NCI-H748 (cell line): Measurements from ENCODE around the gene DGAT2.

ENCODE experiments used
- DNase-seq: peaks from one replicate; lab custom pipeline; 2025; ENCODE audit not compliant: unreplicated experiment; lab: John Stamatoyannopoulos, UW

DGAT2 gene

DNA sequence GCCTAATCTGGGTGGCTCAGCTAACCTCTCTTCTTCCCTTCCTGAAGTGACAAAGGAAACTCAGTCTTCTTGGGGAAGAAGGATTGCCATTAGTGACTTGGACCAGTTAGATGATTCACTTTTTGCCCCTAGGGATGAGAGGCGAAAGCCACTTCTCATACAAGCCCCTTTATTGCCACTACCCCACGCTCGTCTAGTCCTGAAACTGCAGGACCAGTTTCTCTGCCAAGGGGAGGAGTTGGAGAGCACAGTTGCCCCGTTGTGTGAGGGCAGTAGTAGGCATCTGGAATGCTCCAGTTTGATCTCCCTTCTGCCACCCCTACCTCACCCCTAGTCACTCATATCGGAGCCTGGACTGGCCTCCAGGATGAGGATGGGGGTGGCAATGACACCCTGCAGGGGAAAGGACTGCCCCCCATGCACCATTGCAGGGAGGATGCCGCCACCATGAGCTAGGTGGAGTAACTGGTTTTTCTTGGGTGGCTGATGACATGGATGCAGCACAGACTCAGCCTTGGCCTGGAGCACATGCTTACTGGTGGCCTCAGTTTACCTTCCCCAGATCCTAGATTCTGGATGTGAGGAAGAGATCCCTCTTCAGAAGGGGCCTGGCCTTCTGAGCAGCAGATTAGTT, 32.3 kb downstream of the DGAT2 start:
- DNase-seq = no peak

DNA sequence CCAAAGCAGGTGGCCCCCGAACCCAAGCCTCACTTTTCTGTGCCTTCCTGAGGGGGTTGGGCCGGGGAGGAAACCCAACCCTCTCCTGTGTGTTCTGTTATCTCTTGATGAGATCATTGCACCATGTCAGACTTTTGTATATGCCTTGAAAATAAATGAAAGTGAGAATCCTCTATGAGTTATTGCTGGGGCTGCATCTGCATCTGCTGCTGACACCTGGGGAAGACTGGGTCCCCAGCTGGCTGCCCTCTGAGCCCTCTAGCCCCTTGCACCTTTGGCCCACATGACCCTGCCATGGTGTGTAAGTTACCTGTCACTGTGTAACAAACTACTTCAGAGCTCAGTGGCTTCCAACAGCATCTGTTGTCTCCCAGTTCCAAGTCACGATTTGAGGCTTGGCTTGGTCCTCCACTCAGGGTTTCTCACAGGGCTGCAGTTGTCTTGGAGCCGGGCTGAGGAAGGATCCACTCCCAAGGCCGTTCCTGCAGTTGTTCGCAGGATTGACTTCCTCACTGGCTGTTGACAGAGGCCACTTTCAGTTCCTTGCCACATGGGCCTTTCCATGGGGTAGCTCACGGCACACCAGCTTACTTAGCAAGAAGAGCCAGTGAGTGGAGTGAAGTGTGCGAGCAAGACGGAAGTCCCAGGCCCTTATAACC, 32.9 kb downstream of the DGAT2 start:
- DNase-seq = no peak

DNA sequence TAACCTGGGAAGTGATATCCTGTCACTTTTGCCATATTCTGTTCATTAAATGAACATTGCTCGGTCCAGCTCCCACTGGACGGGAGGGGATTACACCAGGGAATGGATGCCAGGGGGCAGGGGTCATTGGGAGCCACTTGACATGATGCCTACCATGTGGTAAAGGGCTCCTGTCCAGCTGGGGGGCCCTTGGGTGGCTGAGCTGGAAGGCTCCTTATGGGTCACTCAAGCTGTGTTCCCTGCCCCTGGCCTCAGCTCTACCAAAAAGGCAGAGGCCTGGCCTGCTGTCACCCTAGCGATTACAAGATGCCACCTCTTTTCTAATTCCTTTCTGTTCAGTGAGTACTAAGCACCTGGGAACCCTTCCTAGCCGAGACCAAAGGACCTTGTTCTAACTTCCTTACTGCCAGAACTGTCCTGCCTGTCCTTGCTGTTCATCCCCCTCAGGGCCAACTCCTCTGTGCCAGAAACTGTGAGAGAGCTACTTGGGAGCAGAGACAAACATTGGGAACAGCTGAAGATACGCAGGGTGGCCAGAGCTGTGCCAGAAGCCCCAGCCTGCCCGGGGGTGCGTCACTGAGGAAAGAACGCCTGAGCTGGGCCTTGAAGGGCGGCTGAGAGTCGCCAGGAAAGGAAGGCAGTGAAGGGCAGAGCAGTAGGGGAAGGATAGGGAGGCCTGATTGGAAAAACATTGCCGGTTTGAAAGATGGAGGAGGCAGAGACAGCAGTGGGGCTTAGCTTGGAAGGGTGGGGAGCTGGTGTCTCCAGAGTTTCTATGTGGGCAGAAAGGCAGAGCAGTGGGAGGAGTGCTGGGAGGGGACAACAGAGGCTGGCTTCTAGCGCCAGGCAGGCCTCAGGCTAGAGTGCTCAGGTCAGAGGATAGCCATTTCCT, 33.7 kb downstream of the DGAT2 start:
- DNase-seq = no peak

DNA sequence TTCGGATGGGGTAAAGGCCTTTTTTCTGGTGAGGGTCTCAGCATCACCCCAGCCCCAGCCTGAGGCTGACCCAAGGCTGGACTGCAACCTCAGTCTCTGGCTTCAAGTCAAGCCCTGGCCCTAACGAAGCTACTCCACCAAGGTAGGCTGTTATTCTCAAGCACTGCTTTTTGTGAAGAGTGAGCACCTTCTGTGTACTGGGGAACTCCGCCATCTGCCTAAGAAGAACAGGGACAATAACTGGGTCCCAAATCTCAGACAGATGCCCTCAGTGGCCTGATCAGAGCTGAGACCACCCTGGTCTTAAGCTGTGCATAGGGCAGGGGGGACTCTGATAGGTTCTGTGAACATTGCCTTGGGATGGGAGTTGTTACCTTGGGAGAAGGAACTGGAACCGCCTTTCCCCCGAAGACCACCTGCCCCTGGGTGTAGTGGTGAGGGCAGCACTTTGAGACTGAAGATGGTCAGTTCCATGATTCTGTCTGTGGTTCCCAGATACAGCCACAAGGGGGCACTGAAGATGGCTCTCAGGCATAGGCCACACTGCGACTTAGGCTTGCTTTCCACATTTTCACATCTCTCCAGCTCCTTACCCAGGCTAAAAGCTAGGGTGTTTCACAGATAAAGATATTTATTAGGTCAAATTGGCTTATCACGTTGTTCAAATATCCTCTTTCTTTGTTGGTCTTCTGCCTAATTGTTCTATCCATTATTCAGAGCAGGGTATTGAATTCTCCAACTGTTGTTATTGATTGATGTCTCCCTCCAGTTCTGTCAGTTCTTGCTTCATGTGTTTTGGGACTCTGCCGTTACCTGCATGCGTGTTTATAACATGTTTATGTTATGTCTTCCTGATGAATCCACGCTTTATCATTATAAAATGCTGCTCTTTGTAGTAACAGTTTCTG, 34.6 kb downstream of the DGAT2 start:
- DNase-seq = peak; percentile 64

DNA sequence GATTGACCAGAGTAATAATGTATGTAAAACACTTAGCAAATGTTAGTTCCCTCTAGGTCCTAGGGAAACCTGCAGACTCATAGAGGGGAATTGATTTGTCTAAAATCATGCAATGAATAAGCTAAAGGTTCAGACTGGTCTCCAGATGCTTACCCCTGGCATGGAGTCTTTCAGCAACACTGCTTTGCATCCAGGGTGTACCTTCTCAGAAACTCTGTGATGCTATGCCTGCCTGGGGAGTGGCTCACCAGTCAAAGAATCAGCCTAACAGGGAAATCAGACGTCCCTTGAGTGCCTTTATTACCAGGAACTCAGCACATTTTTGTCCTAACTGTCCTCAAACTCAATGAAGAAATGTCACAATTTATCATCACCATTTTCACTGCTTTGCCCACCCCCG, 40.5 kb downstream of the DGAT2 start:
- no peak for DNase-seq

DNA sequence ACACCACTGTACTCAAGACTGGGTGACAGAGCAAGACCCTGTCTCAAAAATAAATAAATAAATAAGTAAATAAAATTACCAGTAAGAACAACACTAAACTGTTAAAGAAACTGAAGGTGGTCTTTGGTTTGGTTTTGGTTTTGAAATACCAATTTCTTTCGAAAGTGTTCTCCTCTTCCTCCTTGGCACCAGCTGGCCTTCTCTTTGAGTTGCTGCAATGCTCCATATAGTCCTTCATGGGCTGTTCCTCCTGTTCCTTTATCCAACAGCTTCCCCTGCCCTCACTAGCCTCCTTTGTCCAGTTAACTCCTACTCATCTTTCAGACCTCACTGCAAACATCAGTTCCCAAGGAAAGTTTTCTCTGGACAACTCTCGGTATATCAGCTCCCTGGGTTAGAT, 41.4 kb downstream of the DGAT2 start:
- no peak for DNase-seq

DNA sequence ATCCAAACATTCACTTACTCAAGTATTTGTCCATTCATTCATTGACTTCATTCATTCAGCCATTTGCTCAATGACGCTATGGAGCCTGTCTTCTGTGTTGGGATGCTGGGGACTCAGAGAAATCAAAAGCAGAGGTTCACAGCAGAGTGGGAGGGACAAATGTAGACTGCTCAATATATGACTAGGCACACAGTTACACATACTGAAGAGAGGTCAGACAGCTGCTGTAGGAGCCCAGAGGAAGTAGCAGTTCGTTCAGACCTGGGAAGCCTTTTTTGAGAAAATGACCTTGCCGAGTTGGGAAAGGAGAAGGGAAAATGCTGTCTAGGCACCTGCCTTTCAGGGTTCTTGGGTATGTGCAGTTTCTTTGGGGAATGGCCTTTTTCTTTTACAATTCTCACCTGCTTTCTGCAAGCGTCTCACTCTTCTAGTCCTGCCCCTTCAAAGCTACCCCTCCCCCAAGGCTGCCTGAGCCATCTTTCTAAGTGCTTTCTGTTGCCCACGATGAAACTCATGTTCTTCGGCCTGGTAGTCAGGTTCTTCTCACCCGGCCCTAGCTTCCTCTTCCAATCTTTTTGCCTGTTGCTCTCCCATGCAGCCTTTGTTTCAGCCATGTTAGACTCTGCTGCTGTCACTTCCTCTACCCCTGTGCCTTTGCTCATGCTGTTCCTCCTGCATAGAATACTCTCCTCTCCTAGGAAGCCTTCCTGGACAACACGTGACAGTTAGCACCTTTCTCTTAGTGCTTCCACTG, 42.2 kb downstream of the DGAT2 start:
- DNase-seq = no peak

DNA sequence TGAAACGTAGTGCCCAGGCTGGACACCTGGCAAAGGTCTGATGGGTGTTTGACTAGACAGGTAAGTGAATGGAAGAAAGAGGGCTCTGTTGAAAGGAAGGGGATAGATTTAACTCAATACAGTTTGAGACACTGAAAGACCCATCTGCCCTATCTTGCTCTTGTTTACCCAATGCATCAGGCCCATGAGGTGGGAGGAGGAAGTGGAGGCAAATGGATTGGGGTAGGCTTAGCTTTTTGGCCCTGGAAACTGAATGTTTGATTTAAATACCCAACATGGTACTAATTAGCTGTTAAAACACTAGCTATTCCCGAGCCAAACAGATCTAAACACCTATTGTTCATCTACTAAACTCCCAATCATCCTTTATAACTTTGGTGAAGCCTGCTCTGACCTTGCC, 42.9 kb downstream of the DGAT2 start:
- no peak for DNase-seq

DNA sequence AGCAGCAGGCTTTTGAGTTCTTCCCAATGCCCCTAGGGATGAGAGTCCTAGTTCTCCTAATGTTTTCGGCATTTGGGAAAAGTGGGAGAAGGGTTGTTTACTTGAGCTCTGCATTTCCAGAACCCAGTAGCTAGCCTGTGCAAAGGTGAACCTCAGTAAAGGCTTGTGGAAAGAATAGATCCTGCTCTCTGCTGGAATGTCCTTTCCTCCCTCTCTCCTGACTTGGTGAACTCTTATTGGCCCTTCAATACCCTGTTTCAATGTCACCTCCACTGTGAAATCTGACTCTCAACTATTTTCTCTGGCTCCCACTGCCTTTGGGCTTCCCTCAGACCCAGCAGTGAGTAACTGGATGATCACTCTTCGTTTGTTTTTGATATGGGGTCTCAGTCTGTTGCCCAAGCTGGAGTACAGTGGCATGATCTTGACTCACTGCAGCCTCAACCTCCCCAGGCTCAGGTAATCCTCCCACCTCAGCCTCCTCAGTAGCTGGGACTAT, 44.0 kb downstream of the DGAT2 start:
- no peak for DNase-seq

DNA sequence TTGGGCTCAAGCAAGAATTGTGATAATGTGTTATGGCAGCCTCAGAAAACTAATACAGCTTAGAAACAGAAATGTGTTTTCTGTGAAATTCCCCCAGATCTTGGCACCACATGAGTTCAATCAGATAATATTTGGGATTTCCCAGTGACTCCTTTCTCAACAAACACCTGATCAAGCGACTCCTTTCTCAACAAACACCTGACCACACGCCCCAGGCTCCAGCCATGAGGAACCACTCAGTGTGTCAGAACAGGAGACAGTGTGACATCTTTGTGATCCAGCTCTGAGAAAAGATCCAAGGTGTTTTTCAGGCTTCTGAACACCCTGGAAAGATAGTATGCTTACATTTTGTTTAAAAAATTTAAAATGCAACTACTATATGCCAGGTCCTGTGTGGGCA, 44.5 kb downstream of the DGAT2 start:
- no peak for DNase-seq

DNA sequence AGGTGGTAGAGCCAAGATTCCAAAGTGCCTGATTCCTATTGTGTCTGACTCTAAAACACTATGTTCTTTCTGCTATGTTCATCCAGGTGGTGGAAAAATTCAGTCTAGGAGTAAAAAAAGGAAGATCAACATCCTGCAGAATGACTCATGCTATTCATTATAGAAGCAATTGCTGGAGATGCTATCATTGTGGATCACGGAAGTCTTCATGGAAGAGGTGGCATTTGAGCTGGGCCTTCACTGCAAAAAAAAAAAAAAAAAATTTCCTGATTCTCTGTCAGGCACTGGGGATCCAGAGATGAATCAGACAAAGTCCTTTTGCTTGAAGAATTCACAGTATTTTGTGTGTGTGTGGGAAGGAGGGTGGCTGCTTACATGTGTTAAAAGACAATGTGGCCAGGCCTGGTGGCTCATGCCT, 45.1 kb downstream of the DGAT2 start:
- no peak for DNase-seq

DNA sequence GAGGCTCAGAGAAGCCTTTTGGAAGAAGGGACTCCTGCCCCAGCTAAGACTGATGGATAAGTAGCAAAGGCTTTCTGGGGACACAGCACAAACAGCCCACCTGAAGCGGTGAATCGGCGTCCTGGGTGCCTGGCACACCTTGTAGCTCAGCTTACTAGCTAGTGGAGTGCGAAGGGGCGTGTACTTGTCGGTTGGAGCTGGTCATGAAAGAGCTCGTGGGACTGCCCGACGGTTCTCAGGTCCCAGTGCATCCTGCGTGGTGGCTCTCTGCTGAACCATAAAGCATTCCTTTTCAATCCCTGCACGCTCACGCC, 45.7 kb downstream of the DGAT2 start:
- no peak for DNase-seq

DNA sequence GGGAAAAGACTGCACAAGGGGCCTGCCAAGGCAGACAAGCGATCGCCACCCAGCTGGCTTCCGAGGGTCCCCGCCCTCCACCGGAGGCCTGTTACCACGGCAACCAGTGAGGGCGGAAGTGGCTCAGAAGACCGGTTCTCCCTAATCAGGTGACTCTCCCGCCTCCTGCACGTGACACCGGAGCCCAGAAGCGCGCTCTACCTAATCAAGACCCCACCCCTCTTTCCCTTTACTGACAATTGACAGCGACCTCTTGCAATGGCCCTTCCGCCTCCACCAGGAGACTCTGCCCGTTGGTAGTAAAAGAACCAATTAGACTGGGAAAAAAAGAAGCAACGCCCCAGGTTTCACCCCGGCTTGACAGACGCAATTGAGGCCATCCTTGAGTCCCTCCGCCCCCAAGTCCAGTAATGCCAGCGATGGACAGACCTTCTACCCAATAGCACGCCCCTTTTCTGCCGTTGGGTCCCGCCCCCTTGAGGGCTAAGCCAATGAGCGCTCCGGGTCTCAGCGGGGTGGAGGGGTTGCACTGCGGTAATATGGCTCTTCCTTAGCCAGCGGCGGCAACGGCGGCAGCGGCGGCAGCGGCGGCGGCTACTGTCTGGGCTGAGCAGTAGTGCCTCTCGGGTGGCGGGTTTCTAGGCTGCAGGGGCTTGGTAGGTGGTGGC, 46.2 kb downstream of the DGAT2 start, which contains the start of gene UVRAG:
Gene UVRAG (plus strand): TSS at position 534 of the 668 bp plus-strand sequence. CDS start 198 bp downstream, outside the sequence.
- DNase-seq = peak; percentile 100

DNA sequence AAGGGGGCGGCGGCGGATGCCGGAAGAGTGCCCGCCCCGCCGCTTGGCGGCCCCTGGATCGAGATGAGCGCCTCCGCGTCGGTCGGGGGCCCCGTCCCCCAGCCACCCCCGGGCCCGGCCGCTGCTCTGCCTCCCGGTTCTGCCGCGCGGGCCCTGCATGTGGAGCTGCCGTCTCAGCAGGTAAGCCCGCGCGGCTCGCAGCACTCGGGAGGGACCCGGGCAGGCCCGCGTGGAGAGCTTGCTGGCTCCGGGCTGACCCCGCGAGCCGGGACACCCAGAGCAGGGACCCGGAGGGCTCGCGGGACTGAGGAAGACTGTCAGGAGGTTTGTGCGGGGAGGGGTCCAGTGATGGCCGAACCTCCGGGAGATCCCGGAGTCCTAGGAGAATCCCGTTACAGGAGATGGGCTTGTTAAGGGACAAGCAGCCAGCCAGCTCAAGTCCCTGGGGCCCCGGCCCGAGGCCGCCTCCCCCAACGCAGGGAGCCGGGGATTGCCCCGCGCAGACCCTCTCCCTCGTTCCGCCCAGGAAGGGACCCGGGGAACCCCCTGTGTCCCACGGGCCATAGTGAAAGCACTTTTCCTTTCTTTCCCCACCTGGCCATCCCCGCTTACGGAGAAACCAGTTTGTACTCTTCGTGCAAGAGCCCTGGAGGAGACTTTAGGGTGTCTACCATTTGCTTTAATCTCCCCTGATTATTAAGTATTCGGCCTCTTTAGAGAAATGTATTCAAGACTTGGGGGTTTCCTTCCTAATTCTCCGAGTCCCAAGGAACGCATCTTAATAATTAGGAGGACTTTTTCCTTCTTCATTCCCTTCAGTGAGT, 47.0 kb downstream of the DGAT2 start:
- DNase-seq = peak; percentile 72

DNA sequence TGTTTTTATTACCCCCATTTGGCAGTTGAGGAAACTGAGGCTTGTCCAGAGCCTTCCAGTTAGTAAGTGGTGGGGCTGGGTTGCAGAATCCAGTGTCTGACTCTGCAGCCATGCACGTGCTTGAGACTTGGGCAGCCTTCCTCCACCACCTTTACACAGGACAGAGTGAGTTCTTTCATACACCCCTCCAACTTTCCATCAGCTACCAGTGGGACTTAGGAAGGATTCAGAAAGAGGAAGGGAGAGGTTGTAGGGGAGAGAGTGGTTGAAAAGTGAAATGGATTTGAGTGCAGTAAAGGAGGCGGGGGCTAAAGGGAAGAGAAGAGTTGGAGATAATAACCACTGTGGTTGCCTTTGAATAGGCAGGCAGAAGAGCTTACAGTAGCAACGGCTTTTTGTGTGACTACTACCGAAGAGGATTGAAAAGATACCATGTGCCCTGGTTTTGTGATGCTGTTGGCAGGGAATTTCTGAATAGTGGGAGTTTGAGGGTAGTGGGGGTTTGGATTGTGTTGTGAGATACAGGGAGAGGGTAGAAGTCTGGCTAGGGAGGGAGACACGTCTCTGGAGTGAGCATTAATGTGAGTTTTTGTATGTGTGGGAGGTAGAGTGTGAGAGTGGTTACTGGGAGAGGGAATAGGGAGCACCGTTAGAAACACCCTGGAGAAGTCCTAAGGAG, 48.1 kb downstream of the DGAT2 start:
- peak; percentile 29 for DNase-seq

DNA sequence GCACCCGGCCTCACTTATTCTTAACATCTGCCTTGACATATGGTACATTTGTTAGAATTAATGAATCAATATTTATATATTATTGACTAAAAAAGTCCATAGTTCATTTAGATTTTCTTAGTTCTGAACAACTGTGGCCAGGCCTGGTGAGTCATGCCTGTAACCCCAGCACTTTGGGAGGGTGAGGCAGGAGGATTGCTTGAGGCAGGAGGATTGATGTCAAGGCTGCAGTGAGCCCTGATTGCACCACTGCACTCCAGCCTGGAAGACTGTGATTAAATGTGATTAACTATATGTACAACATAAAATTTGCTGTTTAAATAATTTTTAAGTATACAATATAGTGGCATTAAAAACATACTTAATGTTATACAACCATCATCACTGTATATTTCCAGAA, 52.1 kb downstream of the DGAT2 start:
- no peak for DNase-seq

DNA sequence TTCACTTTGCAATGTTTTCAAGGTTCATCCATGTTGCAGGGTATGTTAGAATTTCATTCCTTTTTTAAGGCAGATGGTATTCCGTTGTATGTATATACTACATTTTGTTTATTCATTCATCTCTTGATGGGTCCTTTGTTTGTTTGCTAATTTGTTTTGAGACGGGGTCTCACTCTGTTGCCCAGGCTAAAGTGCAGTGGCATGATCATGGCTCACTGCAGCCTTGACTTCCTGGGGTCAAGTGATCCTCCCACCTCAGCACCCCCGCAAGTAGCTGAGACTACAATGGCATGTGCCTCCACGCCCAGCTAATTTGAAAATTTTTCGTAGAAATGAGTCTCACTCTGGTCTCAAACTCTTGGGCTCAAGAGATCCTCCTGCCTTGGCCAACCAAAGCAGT, 52.6 kb downstream of the DGAT2 start:
- no peak for DNase-seq

DNA sequence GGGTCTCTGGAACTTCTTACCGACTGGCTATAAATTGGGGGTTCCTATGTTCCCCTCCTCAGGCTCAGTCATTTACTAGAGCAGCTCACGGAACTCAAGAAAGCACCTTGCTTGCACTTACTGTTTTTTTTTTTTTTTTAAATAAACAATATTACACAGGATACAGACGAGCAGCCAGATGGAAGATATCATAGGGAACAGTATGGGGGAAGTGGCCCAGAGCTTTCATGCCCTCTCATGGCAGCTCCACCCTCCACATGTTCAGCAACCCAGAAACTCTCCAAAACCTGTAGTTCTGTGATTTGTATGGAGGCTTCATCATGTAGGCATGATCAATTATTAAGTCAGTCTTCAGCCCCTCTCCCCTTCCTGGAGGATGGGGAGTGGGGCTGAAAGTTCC, 54.0 kb downstream of the DGAT2 start:
- no peak for DNase-seq
